ENCODE results near the gene TNK1. TPM values are rescaled to one million over a fixed set of nuclear protein-coding genes. Genes with fewer than 3 reads are reported as not detected.
A peak's percentile ranks its signal among the peaks of the same experiment; 100 is the strongest.

The TNK1 gene
- total and polyA plus RNA-seq, 9 of the 15 experiments (the other 6 are each of a cell fraction or from before 2014, with no cell fraction given) = 0.28 to 5.2 (median 2.1) TPM

- TF ChIP-seq ETS1 (conservative IDR thresholded peaks at IDR 0.05; ENCODE audit: control insufficient read depth, low read depth, low read length) (peak; percentile 71), SNAPC5 (CRISPR knock-in tag; IDR thresholded peaks at IDR 0.05) (no peak), ATF3 (IDR thresholded peaks at IDR 0.05) (0 out of 2 replicates have a peak, but pooled peaks have one; percentile 19), ATF3 (CRISPR knock-in tag; conservative IDR thresholded peaks at IDR 0.05) (no peak), BRD4 (IDR thresholded peaks at IDR 0.05) (0 out of 2 replicates have a peak, but pooled peaks have one; percentile 13), JUND (IDR thresholded peaks at IDR 0.05; ENCODE audit: borderline replicate concordance, low read depth, low read length) (peak; percentile 8; the same call in 1 of the 2 replicates), JUND (tag; IDR thresholded peaks at IDR 0.05; ENCODE audit: borderline replicate concordance, low read depth, low read length) (no peak), AFF4 (CRISPR knock-in tag; IDR thresholded peaks at IDR 0.05) (0 out of 2 replicates have a peak, but pooled peaks have one; percentile 44)
Observed at GRCh38 chr17:7351665-7352502, 29.0 kb upstream of the TNK1 start, which contains the start of gene KCTD11 (continued).
